Amygdala (tissue), 56 donors: ENCODE measurements around the gene IGF1R.
"Not testable (repeated sequence)": the region's sequence is repeated elsewhere in the genome, so short reads cannot be mapped to it uniquely, and the experiment has no call there.

Experiments used
- DNase-seq, 56 donors: peaks; one replicate each; lab custom pipeline; 2025; lab: John Stamatoyannopoulos, UW

Gene IGF1R

GRCh38 chr15:99004998-99005974 lies 356.9 kb downstream of the IGF1R start:
- DNase-seq, result not testable (repeated sequence)

- DNase-seq, result no peak
Measured at GRCh38 chr15:99006146-99006545, 357.8 kb downstream of the IGF1R start.

- DNase-seq, result no peak
Measured at GRCh38 chr15:99006904-99007495, 358.7 kb downstream of the IGF1R start.

- no peak for DNase-seq
Measured at GRCh38 chr15:99009741-99010330, 361.5 kb downstream of the IGF1R start.

- no peak for DNase-seq
Measured at GRCh38 chr15:99010768-99011167, 362.4 kb downstream of the IGF1R start.
